ENCODE measurements around the gene CCDC6. TPM values are rescaled to one million over a fixed set of nuclear protein-coding genes. Genes with fewer than 3 reads are reported as not detected.
"Not testable (repeated sequence)": the region's sequence is repeated elsewhere in the genome, so short reads cannot be mapped to it uniquely, and the experiment has no call there.

CCDC6 gene
- total RNA-seq (10 to 100 TPM; 21.3 to 28.1 (median 23.8) TPM), polyA plus RNA-seq (8.3 TPM)
- long read RNA-seq, donor 1, full-length matches to known transcripts, result 13 of 18 reads
- long read RNA-seq, donor 1, partial matches to known transcripts, result 2 of 18 reads
- long read RNA-seq, donor 1, other reads (novel, unspliced or antisense), result 3 of 18 reads
- long read RNA-seq, donor 2, full-length matches to known transcripts, result 6 of 9 reads
- long read RNA-seq, donor 2, partial matches to known transcripts, result 1 of 9 reads
- long read RNA-seq, donor 2, other reads (novel, unspliced or antisense), result 2 of 9 reads
- long read RNA-seq, donor 3, full-length matches to known transcripts, result 29 of 48 reads
- long read RNA-seq, donor 3, partial matches to known transcripts, result 8 of 48 reads
- long read RNA-seq, donor 3, other reads (novel, unspliced or antisense), result 11 of 48 reads
- long read RNA-seq, donor 4, full-length matches to known transcripts, result 5 of 11 reads
- long read RNA-seq, donor 4, partial matches to known transcripts, result 2 of 11 reads
- long read RNA-seq, donor 4, other reads (novel, unspliced or antisense), result 4 of 11 reads

DNA sequence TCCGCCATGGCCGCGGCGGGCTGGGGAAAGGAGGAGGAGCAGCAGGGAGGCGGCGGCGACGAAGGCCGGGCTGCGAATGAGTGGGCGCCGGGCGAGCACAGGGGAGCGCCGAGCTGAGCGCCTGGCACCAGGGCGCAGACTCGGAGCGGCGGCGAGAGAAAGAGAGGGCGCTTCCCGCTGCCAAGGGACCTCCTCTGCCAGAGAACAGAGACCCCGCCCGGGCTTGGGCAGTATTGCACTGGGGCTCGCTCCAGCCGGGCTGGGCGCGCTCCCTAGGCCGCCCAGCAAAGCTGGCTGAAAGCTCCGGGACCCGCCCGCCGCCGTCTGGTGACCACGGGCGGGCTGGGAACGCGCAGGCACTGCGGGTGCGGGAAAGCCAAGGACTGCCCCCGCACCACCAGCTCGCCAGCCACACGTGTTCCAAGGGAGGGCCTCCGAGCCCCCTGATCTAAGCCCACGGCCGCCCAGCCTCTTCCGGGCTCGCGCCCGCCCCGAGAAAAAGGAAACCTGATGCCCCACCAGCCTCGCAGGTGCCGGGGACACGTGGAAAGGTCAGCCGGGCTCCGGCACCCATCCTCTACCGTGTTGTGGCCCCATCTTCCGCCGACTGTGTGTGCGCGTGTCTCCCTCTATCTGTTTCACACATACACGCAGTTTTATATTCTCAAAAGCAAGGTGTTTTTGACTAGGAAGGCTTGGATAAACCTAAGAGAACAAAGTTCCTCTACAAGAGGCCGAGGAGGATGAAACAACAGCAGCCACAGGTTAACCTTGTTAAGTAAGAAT, at the start of gene CCDC6:
Gene CCDC6, minus strand, starts transcription at position 140 of the 786 bp plus-strand sequence. Its CDS starts 132 bp downstream, at position 8.
- no peaks in the 10 kb centered on the region for H3K9me3 ChIP-seq (ENCODE audit: control insufficient read depth, low read length)
- intact Hi-C loops (cut with DNase I), result loop anchor here in 2 of 4 donors (10.0 kb wide), 2 partner anchors 52 to 282 kb away; no protein-coding TSS in a partner anchor
- peaks cover 2% of the 10 kb centered on the region for H3K4me1 ChIP-seq (ENCODE audit: control insufficient read depth, insufficient read depth, low read length)
- WGBS, result under 1% methylated on average over 64 of the region's 64 CpGs
- peak within 1 kb of the TSS; percentile 90 for H3K4me3 ChIP-seq (ENCODE audit: low read length)
- no peaks in the 10 kb centered on the region for H3K27me3 ChIP-seq (ENCODE audit: control insufficient read depth, insufficient read depth)
- peak within 1 kb of the TSS; percentile 84 for H3K27ac ChIP-seq (ENCODE audit: low read length)
- ATAC-seq (peak; percentile 97 to 98), DNase-seq (peak; percentile 94 to 98 (median 98))

DNA sequence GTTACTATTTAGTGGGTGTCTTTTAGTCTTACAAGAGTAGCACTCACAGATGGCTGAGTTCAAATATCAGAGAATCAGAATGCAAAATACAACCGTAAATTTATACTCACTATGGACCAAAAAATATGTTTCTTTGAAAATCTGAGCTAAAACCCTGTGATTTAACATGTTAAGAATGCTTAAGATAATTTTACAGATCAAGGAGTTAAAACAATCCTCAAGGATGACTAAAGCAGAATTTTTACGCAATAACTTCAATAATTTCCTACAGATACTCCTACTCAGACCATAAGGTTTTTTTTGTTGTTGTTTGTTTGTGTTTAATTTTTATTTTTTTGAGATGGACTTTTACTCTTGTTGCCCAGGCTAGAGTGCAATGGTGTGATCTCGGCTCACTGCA, 47.9 kb upstream of the CCDC6 start:
- Histone ChIP-seq H3K4me3 (ENCODE audit: low read length) (no peak overlapping the region), H3K9me3 (ENCODE audit: control insufficient read depth, low read length) (no peaks in the 10 kb centered on the region), H3K4me1 (ENCODE audit: control insufficient read depth, insufficient read depth, low read length) (no peaks in the 10 kb centered on the region), H3K27me3 (ENCODE audit: control insufficient read depth, insufficient read depth) (no peaks in the 10 kb centered on the region), H3K27ac (ENCODE audit: low read length) (no peak overlapping the region)
- no peak for DNase-seq
- intact Hi-C loops (cut with DNase I), result no loop called here
- ATAC-seq, result no peak
- WGBS, result 74% methylated on average over 3 of the region's 3 CpGs

DNA sequence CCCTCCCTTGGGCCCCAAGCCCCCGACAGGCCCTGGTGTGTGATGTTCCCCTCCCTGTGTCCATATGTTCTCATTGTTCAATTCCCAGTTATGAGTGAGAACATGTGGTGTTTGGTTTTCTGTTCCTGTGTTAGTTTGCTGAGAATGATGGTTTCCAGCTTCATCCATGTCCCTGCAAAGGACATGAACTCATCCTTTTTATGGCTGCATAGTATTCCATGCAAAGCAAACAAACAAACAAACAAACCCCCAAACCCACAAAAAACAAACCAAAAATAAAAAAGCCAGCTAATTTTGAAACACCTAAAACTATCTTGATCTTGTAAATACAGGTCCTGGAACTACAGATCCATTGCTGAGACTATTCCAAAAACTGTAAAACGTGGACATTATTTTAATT, 47.4 kb upstream of the CCDC6 start:
- intact Hi-C loops (cut with DNase I); H3K27ac ChIP-seq (ENCODE audit: low read length); H3K4me1 ChIP-seq (ENCODE audit: control insufficient read depth, insufficient read depth, low read length); ATAC-seq; DNase-seq; H3K9me3 ChIP-seq (ENCODE audit: control insufficient read depth, low read length); H3K27me3 ChIP-seq (ENCODE audit: control insufficient read depth, insufficient read depth); H3K4me3 ChIP-seq (ENCODE audit: low read length): not testable (repeated sequence)
- 84% methylated on average over 2 of the region's 2 CpGs for WGBS

DNA sequence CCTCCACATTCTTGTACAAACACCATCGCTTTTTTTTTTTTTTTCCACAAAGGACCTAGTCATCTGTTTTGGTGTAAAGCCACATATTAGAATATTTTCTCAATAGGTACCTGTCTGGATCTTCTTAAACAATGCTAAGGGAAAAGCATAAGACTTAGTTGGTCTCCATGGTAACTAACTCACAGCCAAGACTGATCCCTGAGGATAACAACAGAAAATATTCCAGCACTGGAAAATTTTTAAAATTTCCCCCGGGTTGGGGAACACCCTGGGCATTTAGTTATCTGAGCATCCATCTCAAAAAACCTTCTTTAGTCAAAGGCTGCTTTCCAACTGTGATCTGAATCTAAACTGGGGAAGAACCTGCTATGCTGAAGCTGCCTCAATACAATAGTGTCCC, 43.7 kb upstream of the CCDC6 start:
- H3K27me3 ChIP-seq (ENCODE audit: control insufficient read depth, insufficient read depth), result no peaks in the 10 kb centered on the region
- intact Hi-C loops (cut with DNase I), result no loop called here
- WGBS, result 68% methylated on average over 2 of the region's 2 CpGs
- H3K9me3 ChIP-seq (ENCODE audit: control insufficient read depth, low read length), result no peaks in the 10 kb centered on the region
- no peak overlapping the region for H3K4me3 ChIP-seq (ENCODE audit: low read length)
- no peak overlapping the region for H3K27ac ChIP-seq (ENCODE audit: low read length)
- ATAC-seq (no peak), DNase-seq (no peak)
- H3K4me1 ChIP-seq (ENCODE audit: control insufficient read depth, insufficient read depth, low read length), result no peaks in the 10 kb centered on the region

DNA sequence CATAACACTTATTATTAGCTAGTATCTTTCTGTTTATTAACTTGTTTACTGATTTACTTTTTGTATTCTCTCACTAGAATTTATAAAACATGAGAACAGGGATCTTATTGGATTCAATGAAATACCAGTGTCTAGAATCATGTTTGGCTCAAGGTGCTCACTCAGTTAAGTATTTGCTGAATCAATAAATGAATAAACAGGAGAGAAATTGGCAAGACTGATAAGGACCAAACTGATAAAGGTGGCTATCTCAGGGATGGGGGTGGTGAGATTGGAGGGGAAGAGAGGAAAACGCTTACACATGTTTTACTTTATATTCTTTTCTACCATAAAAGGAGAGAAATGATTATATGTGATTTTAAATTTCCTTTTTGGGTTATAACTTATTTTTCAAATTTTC, 43.3 kb upstream of the CCDC6 start:
- Histone ChIP-seq H3K9me3 (ENCODE audit: control insufficient read depth, low read length) (no peaks in the 10 kb centered on the region), H3K27ac (ENCODE audit: low read length) (no peak overlapping the region), H3K27me3 (ENCODE audit: control insufficient read depth, insufficient read depth) (no peaks in the 10 kb centered on the region), H3K4me3 (ENCODE audit: low read length) (no peak overlapping the region), H3K4me1 (ENCODE audit: control insufficient read depth, insufficient read depth, low read length) (no peaks in the 10 kb centered on the region)
- 80% methylated on average over 1 of the region's 1 CpG for WGBS
- ATAC-seq (no peak), DNase-seq (no peak)
- intact Hi-C loops (cut with DNase I), result no loop called here

DNA sequence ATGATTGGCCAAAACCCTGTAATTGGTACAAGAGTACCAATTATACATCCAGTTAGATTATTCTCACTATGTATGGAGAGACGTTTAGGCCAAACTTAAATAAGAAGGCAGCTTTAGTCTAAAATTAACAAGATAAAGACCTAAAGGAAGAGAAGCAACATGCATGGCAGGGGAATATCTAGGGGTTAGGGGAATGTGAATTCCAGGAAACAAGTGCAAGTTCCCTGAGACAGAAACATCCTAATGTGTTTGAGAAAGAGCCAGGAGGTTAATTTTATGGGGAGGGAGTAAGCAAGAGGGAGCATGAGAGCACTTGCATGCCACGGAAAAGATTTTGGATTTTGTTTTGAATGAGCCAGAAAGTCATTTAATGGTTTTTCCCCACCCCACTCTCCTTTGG, 39.6 kb upstream of the CCDC6 start:
- 26% methylated on average over 2 of the region's 2 CpGs for WGBS
- no peaks in the 10 kb centered on the region for H3K27me3 ChIP-seq (ENCODE audit: control insufficient read depth, insufficient read depth)
- H3K27ac ChIP-seq (ENCODE audit: low read length), result no peak overlapping the region
- H3K4me1 ChIP-seq (ENCODE audit: control insufficient read depth, insufficient read depth, low read length), result no peaks in the 10 kb centered on the region
- no peak overlapping the region for H3K4me3 ChIP-seq (ENCODE audit: low read length)
- intact Hi-C loops (cut with DNase I), result no loop called here
- ATAC-seq (no peak), DNase-seq (no peak)
- no peaks in the 10 kb centered on the region for H3K9me3 ChIP-seq (ENCODE audit: control insufficient read depth, low read length)

DNA sequence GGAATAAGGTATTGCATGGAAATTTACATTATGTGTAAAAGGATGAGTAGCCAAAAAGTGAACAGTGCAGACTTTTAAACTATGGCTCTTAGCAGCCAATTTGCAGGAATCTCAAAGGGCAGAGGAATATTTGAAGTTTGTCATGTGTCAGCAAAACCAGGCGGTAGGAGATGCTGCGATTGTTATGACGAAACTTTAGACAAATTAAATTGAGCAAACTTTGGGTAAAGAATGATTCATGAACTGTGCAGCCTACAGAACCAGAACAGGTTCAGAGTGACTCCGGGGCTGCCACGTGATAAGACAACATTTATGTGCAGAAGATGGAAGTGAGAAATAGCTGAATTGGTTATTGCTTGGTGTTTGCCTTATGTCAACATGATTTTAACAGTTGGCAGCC, 39.2 kb upstream of the CCDC6 start:
- H3K27ac ChIP-seq (ENCODE audit: low read length), result no peak overlapping the region
- H3K4me1 ChIP-seq (ENCODE audit: control insufficient read depth, insufficient read depth, low read length), result no peaks in the 10 kb centered on the region
- no peak overlapping the region for H3K4me3 ChIP-seq (ENCODE audit: low read length)
- no peak for DNase-seq
- H3K27me3 ChIP-seq (ENCODE audit: control insufficient read depth, insufficient read depth), result no peaks in the 10 kb centered on the region
- ATAC-seq, result no peak
- WGBS, result 83% methylated on average over 5 of the region's 5 CpGs
- H3K9me3 ChIP-seq (ENCODE audit: control insufficient read depth, low read length), result no peaks in the 10 kb centered on the region
- intact Hi-C loops (cut with DNase I), result no loop called here

DNA sequence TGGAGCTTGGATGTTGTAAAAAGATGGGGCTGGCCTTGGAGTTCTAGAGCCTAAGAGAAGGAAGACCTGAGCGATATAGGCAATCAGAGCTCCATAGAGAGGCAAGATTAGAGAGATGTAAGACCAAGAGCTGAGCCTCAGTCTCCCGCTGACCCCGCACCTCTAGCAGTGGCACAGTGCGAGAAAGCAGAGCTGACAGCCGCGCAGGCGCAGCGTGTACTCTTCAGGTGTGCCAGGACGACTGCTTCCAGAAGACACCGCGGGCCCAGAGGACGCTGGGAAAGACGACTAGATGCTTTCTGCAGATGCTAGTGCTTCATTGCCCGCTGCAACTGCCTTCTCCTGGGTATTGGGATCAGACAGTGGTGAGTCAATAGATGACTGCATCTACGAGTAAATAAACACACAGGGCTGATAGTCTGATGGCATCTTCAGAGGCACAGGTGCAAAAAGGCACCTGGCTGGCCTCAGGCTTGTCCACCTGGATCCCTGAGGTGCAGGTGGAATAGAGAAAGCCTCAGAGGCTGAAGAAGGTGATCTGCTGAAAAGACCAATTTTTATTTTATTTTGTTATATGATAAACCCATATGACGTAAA, 38.1 kb upstream of the CCDC6 start:
- DNase-seq, result no peak
- Histone ChIP-seq H3K27me3 (ENCODE audit: control insufficient read depth, insufficient read depth) (no peaks in the 10 kb centered on the region), H3K4me3 (ENCODE audit: low read length) (no peak overlapping the region), H3K27ac (ENCODE audit: low read length) (no peak overlapping the region), H3K4me1 (ENCODE audit: control insufficient read depth, insufficient read depth, low read length) (no peaks in the 10 kb centered on the region), H3K9me3 (ENCODE audit: control insufficient read depth, low read length) (no peaks in the 10 kb centered on the region)
- 84% methylated on average over 16 of the region's 16 CpGs for WGBS
- no peak for ATAC-seq
- intact Hi-C loops (cut with DNase I), result no loop called here

DNA sequence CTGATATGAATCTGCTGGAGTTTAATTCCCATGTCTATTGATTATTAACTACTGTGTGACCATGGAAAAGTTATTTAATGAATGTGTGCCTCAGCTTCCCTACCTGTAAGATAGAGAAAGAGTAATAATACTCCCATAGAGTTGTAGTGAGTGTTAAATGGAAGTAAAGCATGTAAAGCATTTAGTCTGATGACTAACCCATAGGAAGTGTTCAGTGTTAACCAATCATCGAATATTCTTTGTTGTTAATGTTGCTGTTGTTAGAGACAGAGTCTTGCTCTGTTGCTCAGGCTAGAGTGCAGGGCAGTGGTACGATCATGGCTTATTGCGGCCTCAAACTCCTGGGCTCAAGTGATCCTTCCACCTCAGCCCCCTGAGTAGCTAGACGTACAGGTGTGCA, 36.2 kb upstream of the CCDC6 start:
- ATAC-seq (no peak), DNase-seq (no peak)
- Histone ChIP-seq H3K9me3 (ENCODE audit: control insufficient read depth, low read length) (no peaks in the 10 kb centered on the region), H3K27ac (ENCODE audit: low read length) (no peak overlapping the region), H3K27me3 (ENCODE audit: control insufficient read depth, insufficient read depth) (no peaks in the 10 kb centered on the region), H3K4me1 (ENCODE audit: control insufficient read depth, insufficient read depth, low read length) (no peaks in the 10 kb centered on the region), H3K4me3 (ENCODE audit: low read length) (no peak overlapping the region)
- 94% methylated on average over 4 of the region's 4 CpGs for WGBS
- intact Hi-C loops (cut with DNase I), result no loop called here

DNA sequence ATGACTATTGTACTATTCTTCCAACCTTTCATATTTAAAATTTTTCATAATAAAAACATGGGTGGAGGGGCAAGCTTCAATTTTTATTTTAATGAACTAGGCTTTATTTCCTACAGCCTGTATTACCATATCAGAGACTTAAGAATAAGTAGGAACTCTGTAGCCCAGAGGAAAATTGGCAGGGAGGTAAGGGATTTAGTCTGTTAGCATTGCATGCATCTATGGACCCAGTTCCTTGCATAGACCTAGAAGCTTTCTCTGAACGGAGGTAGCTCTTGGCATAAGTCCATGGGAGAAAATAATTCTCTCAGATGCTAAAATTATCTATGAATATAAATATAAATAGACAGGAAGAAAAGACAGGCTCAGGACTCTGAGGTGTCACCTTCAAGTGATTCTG, 31.4 kb upstream of the CCDC6 start:
- H3K9me3 ChIP-seq (ENCODE audit: control insufficient read depth, low read length), result no peaks in the 10 kb centered on the region
- 21% methylated on average over 1 of the region's 1 CpG for WGBS
- H3K27me3 ChIP-seq (ENCODE audit: control insufficient read depth, insufficient read depth), result no peaks in the 10 kb centered on the region
- intact Hi-C loops (cut with DNase I), result no loop called here
- DNase-seq, result no peak
- no peak for ATAC-seq
- no peak overlapping the region for H3K27ac ChIP-seq (ENCODE audit: low read length)
- H3K4me1 ChIP-seq (ENCODE audit: control insufficient read depth, insufficient read depth, low read length), result no peaks in the 10 kb centered on the region
- H3K4me3 ChIP-seq (ENCODE audit: low read length), result no peak overlapping the region

DNA sequence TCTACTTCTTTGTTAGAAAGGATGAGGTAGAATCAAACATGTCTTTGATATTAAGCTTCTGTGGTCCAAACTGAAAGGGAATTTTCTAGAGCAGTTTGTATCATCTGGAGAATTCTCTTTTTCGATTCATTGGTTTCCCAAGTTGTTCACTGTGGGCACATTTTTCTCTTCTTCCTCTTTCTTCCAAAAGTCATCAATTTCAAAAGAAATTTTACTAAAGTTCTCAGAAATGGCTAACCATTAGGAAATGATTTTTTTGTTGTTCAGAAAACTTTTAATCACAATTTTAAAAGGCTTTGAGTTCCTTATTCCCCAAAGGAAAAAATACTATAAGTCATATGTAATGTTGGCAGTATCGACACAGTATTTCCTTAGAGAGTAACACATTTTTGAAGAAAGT, 28.3 kb upstream of the CCDC6 start:
- ATAC-seq (no peak), DNase-seq (no peak)
- 64% methylated on average over 2 of the region's 2 CpGs for WGBS
- Histone ChIP-seq H3K27me3 (ENCODE audit: control insufficient read depth, insufficient read depth) (no peaks in the 10 kb centered on the region), H3K4me3 (ENCODE audit: low read length) (no peak overlapping the region), H3K4me1 (ENCODE audit: control insufficient read depth, insufficient read depth, low read length) (no peaks in the 10 kb centered on the region), H3K27ac (ENCODE audit: low read length) (no peak overlapping the region), H3K9me3 (ENCODE audit: control insufficient read depth, low read length) (no peaks in the 10 kb centered on the region)
- intact Hi-C loops (cut with DNase I), result no loop called here

Data from right cardiac atrium (tissue), 5 donors.